Ovary (tissue), 9 donors: ENCODE data around the gene CENPVL3. TPM values are rescaled to one million over a fixed set of nuclear protein-coding genes. Genes with fewer than 3 reads are reported as not detected.

Source experiments
- DNase-seq, 5 donors: peaks; one replicate each; pipeline ENCODE4 v3.0.0-alpha.2; 2019 to 2020
- H3K27ac ChIP-seq, 2 donors: fragments of 200-600 bp; one replicate each; pipeline versions ENCODE4 v1.5.1 to v1.8.0; 2019 to 2022
- H3K27me3 ChIP-seq: fragments of 200-600 bp; one replicate; pipeline ENCODE4 v1.8.0; 2022
- H3K36me3 ChIP-seq: fragments of 200-600 bp; sonication (generic); one replicate; pipeline ENCODE4 v1.5.1; 2019
- H3K4me1 ChIP-seq: one replicate; pipeline ENCODE4 v1.8.1; 2013; ENCODE audit warnings: mild to moderate bottlenecking, moderate library complexity; ENCODE audit not compliant: insufficient read depth
- H3K4me3 ChIP-seq: fragments of 200-600 bp; sonication (generic); one replicate; pipeline ENCODE4 v1.5.1; 2017
- H3K9me3 ChIP-seq, 2 donors: fragments of 200-600 bp in 1 of 2; sonication (generic) in 1 of 2; one replicate each; pipeline versions ENCODE4 v1.5.1 to v1.8.1; 2013 to 2019; ENCODE audit warnings: mild to moderate bottlenecking in 1 of 2, moderate library complexity in 1 of 2
- EP300 ChIP-seq: sonication (generic); formaldehyde crosslinking; IDR thresholded peaks from one replicate; pipeline ENCODE4 v1.6.1; 2017; ENCODE audit warnings: antibody characterized with exemption
- POLR2A ChIP-seq: fragments of 450-650 bp; IDR thresholded peaks from one replicate; pipeline ENCODE4 v1.6.1; 2017; ENCODE audit warnings: antibody characterized with exemption, mild to moderate bottlenecking, moderate library complexity
- WGBS, 3 donors: extraction: QIAGEN DNeasy Blood & Tissue Kit in 1 of 3; methylation state at CpG; one replicate each; pipeline versions ENCODE4 v1.1.5 to v1.1.7; 2013 to 2017; 5-methylcytosine and 5-hydroxymethylcytosine counted together
- intact Hi-C, 4 donors: fragments of 100-400 bp; cut with DNase I; formaldehyde crosslinking; loops; one replicate each; pipeline versions ENCODE4 v1.11.0 to v1.15.1; 2022 to 2023
- polyA plus RNA-seq, 2 donors: library from polyadenylated mRNA; stranded (reverse); fragments of 200-250 nt in 1 of 2; fragments of 350-450 nt in 1 of 2; fragmentation: Illumina TruSeq in 1 of 2; extraction: RNeasy Lipid Tissue Mini Kit (QIAGEN cat#74804) in 1 of 2; gene quantifications; one replicate each; pipeline ENCODE4 v1.2.3, GENCODE V29; 2013 to 2014
- total RNA-seq, 7 donors: library from RNA; depleted of rRNA in 2 of 7; stranded (reverse); fragments of >200 nt in 2 of 7; fragmentation: NEBNext Ultra II Directional in 3 of 7; extraction: Animal tissue kit (Norgen Biotek cat#: 25700) in 3 of 7; gene quantifications; one replicate each; pipeline versions ENCODE4 v1.1.0 to v1.2.4, GENCODE V29; 2016 to 2023
- TF ChIP-seq, protein P1 (sequence below), 3 donors: fragments of 450-650 bp in 2 of 3; fragments of 200-600 bp in 1 of 3; IDR thresholded peaks; one replicate each; pipeline versions ENCODE4 v1.5.1 to v1.8.0; 2016 to 2022; ENCODE audit warnings: antibody characterized with exemption in 3 of 3, mild to moderate bottlenecking in 1 of 3
- donor health status: DM: no; HTN: no; CAD: no; lungs with moderate emphysema.
- donor health status: DM: no; HTN: no; CAD: no.
- donor health status: Bipolar disorder and iron deficiency.
- donor health status: DM: yes; HTN: yes; CAD: no.
- donor health status: DM: no; HTN: no; CAD: no.
- donor health status: DM: yes; HTN: yes; CAD: no.

Gene CENPVL3
- total and polyA plus RNA-seq, 9 donors, result 0.20 TPM; not detected in 8

- WGBS, 3 donors, result 70 to 71% (median 71%) methylated on average over 7 of the region's 7 CpGs
- intact Hi-C loops, result no loop called here
- Histone ChIP-seq H3K27ac (no peak overlapping the region), H3K9me3 (no peaks in the 10 kb centered on the region), H3K4me3 (no peak overlapping the region), H3K4me1 (no peaks in the 10 kb centered on the region), H3K27me3 (no peaks in the 10 kb centered on the region), H3K36me3 (no peaks in the 10 kb centered on the region)
- TF ChIP-seq, protein P1, sequence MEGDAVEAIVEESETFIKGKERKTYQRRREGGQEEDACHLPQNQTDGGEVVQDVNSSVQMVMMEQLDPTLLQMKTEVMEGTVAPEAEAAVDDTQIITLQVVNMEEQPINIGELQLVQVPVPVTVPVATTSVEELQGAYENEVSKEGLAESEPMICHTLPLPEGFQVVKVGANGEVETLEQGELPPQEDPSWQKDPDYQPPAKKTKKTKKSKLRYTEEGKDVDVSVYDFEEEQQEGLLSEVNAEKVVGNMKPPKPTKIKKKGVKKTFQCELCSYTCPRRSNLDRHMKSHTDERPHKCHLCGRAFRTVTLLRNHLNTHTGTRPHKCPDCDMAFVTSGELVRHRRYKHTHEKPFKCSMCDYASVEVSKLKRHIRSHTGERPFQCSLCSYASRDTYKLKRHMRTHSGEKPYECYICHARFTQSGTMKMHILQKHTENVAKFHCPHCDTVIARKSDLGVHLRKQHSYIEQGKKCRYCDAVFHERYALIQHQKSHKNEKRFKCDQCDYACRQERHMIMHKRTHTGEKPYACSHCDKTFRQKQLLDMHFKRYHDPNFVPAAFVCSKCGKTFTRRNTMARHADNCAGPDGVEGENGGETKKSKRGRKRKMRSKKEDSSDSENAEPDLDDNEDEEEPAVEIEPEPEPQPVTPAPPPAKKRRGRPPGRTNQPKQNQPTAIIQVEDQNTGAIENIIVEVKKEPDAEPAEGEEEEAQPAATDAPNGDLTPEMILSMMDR (IDR thresholded peaks at IDR 0.05), result no peak
- no peak for TF ChIP-seq POLR2A
- no peak for DNase-seq
Observed at GRCh38 chrX:51598899-51599298, 19.8 kb downstream of the CENPVL3 start.

GRCh38 chrX:51571874-51572273 is 46.8 kb downstream of the CENPVL3 start:
- 50 to 59% (median 52%) methylated on average over 2 of the region's 2 CpGs for WGBS, 3 donors
- Histone ChIP-seq H3K27ac (no peak overlapping the region), H3K27me3 (no peaks in the 10 kb centered on the region), H3K9me3 (no peaks in the 10 kb centered on the region), H3K4me3 (no peak overlapping the region), H3K36me3 (no peaks in the 10 kb centered on the region), H3K4me1 (no peaks in the 10 kb centered on the region)
- no peak for DNase-seq
- intact Hi-C loops, result no loop called here
- TF ChIP-seq POLR2A, result no peak
- TF ChIP-seq, protein P1 (IDR thresholded peaks at IDR 0.05), result no peak
- no peak for TF ChIP-seq EP300

DNA sequence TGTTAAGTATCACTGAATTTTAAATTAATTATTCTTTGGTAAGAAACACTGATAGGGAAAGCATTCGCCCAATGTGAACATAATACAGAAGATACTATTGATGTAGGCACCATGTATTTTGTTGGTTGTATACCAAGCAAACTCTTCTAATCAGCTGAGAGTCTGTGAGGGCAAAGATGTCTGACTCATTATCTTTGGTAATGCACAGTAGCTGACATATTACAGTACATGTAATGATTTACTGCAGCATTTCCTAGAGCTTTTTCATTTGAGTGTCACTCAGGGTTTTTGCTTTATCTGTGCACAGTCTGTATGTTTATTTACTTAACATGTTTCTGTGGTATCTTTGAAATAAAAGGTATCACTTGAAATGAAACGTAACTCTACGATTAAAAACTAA is 49.2 kb downstream of the CENPVL3 start:
- H3K4me3 ChIP-seq, result no peak overlapping the region
- 75 to 81% (median 80%) methylated on average over 3 of the region's 3 CpGs for WGBS, 3 donors
- H3K36me3 ChIP-seq, result no peaks in the 10 kb centered on the region
- no peaks in the 10 kb centered on the region for H3K9me3 ChIP-seq
- no peak overlapping the region for H3K27ac ChIP-seq
- H3K27me3 ChIP-seq, result no peaks in the 10 kb centered on the region
- DNase-seq, result no peak
- no peaks in the 10 kb centered on the region for H3K4me1 ChIP-seq
- TF ChIP-seq, protein P1 (IDR thresholded peaks at IDR 0.05), result no peak
- TF ChIP-seq EP300 (no peak), POLR2A (no peak)
- intact Hi-C loops, result no loop called here

GRCh38 chrX:51568586-51568985 is 50.1 kb downstream of the CENPVL3 start:
- Histone ChIP-seq H3K27ac (no peak overlapping the region), H3K4me1 (no peaks in the 10 kb centered on the region), H3K27me3 (no peaks in the 10 kb centered on the region), H3K4me3 (no peak overlapping the region), H3K9me3 (no peaks in the 10 kb centered on the region), H3K36me3 (no peaks in the 10 kb centered on the region)
- TF ChIP-seq, protein P1 (IDR thresholded peaks at IDR 0.05), result no peak
- TF ChIP-seq POLR2A (no peak), EP300 (no peak)
- WGBS, 3 donors, result 59 to 80% (median 74%) methylated on average over 3 of the region's 3 CpGs
- DNase-seq, result no peak
- intact Hi-C loops, result no loop called here

Other genes starting within 250 kb of the CENPVL3 start
- gene NUDT11, start 122.3 kb downstream of the CENPVL3 start, total RNA-seq, result 10 to 100 TPM in 3 of 7 donors, 1 to 10 TPM in 4; 3.6 to 11.9 (median 9.2) TPM
- gene NUDT11, start 122.3 kb downstream of the CENPVL3 start, polyA plus RNA-seq, result 1 to 10 TPM; 7.5 TPM
- not detected for gene CENPVL2, start 63.9 kb upstream of the CENPVL3 start, total RNA-seq
- gene CENPVL2, start 63.9 kb upstream of the CENPVL3 start, polyA plus RNA-seq, result not detected
- gene CENPVL1, start 91.6 kb upstream of the CENPVL3 start, total RNA-seq, result not detected
- not detected for gene CENPVL1, start 91.6 kb upstream of the CENPVL3 start, polyA plus RNA-seq
- gene GSPT2, start 124.5 kb upstream of the CENPVL3 start, total RNA-seq, result 10 to 100 TPM in 5 of 7 donors, 1 to 10 TPM in 2; 4.5 to 17.5 (median 12.8) TPM
- 10 to 100 TPM in 1 of 2 donors, 1 to 10 TPM in 1; 5.8 to 17.5 TPM for gene GSPT2, start 124.5 kb upstream of the CENPVL3 start, polyA plus RNA-seq